Stimulated activated CD4-positive, alpha-beta T cell treated with anti-CD3 and anti-CD28 coated beads, Interleukin-1b, Interleukin-23, amount 100 ng/mL, for 24 hours (primary cell): ENCODE results near the gene TAS1R1.

Experiments
- DNase-seq, 4 experiments: peaks; one replicate each; pipeline ENCODE4 v3.0.0-alpha.2; 2020; ENCODE audit warnings: low read depth in 4 of 4, low spot score in 1 of 4

The TAS1R1 gene

DNA sequence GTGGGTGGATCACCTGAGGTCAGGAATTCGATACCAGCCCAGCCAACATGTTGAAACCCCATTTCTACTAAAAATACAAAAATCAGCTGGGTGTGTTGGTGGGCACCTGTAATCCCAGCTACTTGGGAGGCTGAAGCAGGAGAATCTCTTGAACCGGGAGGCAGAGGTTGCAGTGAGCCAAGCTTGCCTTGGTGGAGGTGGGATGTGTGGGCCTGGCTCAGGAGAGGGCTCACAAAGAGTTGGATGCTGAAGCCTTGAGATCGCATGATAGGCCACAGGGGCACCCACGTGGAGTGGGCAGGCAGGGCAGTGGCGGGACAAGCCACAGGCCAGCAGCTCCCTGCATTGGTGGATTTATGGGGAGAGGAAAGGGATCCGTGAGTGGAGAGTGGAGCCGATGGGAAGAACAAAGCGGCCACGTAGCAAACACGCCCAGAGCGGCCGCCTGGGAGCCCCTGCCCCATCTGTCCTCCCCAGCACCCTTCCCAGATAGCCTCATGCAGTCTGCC, 73.9 kb downstream of the TAS1R1 start:
- DNase-seq: no peak
